KOPT-K1 (cell line): ENCODE results near the gene APLP1.

Experiments used
- H3K27ac ChIP-seq: fragments of 200-600 bp; sonication (generic); 2 replicates; pipeline ENCODE4 v1.5.1; 2016; ENCODE audit warnings: antibody characterized with exemption, mild to moderate bottlenecking, low read depth, low read length; ENCODE audit not compliant: poor library complexity, severe bottlenecking
- H3K36me3 ChIP-seq: fragments of 200-600 bp; sonication (generic); 2 replicates; pipeline ENCODE4 v1.5.1; 2017; ENCODE audit warnings: antibody characterized with exemption, mild to moderate bottlenecking, low read length, moderate library complexity; ENCODE audit not compliant: insufficient read depth
- H3K9me3 ChIP-seq: fragments of 200-600 bp; sonication (generic); 2 replicates; pipeline ENCODE4 v1.5.1; 2017; ENCODE audit warnings: antibody characterized with exemption, low read length, mild to moderate bottlenecking; ENCODE audit not compliant: insufficient read depth, poor library complexity, severe bottlenecking

APLP1 gene

GRCh38 chr19:35846038-35846668 lies 22.2 kb upstream of the APLP1 start:
- H3K9me3 ChIP-seq, result no peaks in the 10 kb centered on the region
- H3K36me3 ChIP-seq, result no peaks in the 10 kb centered on the region
- no peak overlapping the region for H3K27ac ChIP-seq

- Histone ChIP-seq H3K27ac (no peak overlapping the region), H3K36me3 (no peaks in the 10 kb centered on the region), H3K9me3 (no peaks in the 10 kb centered on the region)
Measured at GRCh38 chr19:35847911-35848310, 20.5 kb upstream of the APLP1 start.

- Histone ChIP-seq H3K36me3 (no peaks in the 10 kb centered on the region), H3K9me3 (no peaks in the 10 kb centered on the region), H3K27ac (no peak overlapping the region)
Measured at GRCh38 chr19:35848486-35848885, 19.9 kb upstream of the APLP1 start.

GRCh38 chr19:35848919-35849505 lies 19.4 kb upstream of the APLP1 start:
- Histone ChIP-seq H3K9me3 (no peaks in the 10 kb centered on the region), H3K36me3 (no peaks in the 10 kb centered on the region), H3K27ac (no peak overlapping the region)

- H3K36me3 ChIP-seq, result no peaks in the 10 kb centered on the region
- H3K27ac ChIP-seq, result no peak overlapping the region
- H3K9me3 ChIP-seq, result no peaks in the 10 kb centered on the region
Measured at GRCh38 chr19:35851213-35852028, 17.0 kb upstream of the APLP1 start.

GRCh38 chr19:35852029-35852780 lies 16.2 kb upstream of the APLP1 start, which contains the start of gene NPHS1:
Gene NPHS1 (minus strand): TSS chr19:35852504. CDS start chr19:35851837, 667 bp downstream.
- H3K27ac ChIP-seq, result no peak within 1 kb of the TSS
- H3K9me3 ChIP-seq, result no peaks in the 10 kb centered on the region
- no peaks in the 10 kb centered on the region for H3K36me3 ChIP-seq

- H3K27ac ChIP-seq, result no peak overlapping the region
- H3K36me3 ChIP-seq, result no peaks in the 10 kb centered on the region
- no peaks in the 10 kb centered on the region for H3K9me3 ChIP-seq
Measured at GRCh38 chr19:35853038-35853756, 15.2 kb upstream of the APLP1 start.

GRCh38 chr19:35856546-35857149 lies 11.7 kb upstream of the APLP1 start, which contains the start of gene KIRREL2:
Gene KIRREL2 (plus strand): TSS chr19:35856911. CDS start chr19:35857120, 209 bp downstream.
- Histone ChIP-seq H3K27ac (no peak within 1 kb of the TSS), H3K36me3 (no peaks in the 10 kb centered on the region), H3K9me3 (no peaks in the 10 kb centered on the region)

- Histone ChIP-seq H3K36me3 (no peaks in the 10 kb centered on the region), H3K27ac (no peak overlapping the region), H3K9me3 (no peaks in the 10 kb centered on the region)
Measured at GRCh38 chr19:35858311-35858710, 10.1 kb upstream of the APLP1 start.

- Histone ChIP-seq H3K9me3 (no peaks in the 10 kb centered on the region), H3K27ac (no peak overlapping the region), H3K36me3 (no peaks in the 10 kb centered on the region)
Measured at GRCh38 chr19:35859414-35859813, 9.0 kb upstream of the APLP1 start.

- Histone ChIP-seq H3K36me3 (no peaks in the 10 kb centered on the region), H3K27ac (no peak overlapping the region), H3K9me3 (no peaks in the 10 kb centered on the region)
Measured at GRCh38 chr19:35860436-35860817, 7.9 kb upstream of the APLP1 start.

- Histone ChIP-seq H3K27ac (no peak overlapping the region), H3K36me3 (no peaks in the 10 kb centered on the region), H3K9me3 (no peaks in the 10 kb centered on the region)
Measured at GRCh38 chr19:35860818-35861639, 7.3 kb upstream of the APLP1 start.

GRCh38 chr19:35861640-35862160 lies 6.7 kb upstream of the APLP1 start:
- Histone ChIP-seq H3K36me3 (no peaks in the 10 kb centered on the region), H3K9me3 (no peaks in the 10 kb centered on the region), H3K27ac (no peak overlapping the region)
